ENCODE measurements around the gene IFT172.

DNA sequence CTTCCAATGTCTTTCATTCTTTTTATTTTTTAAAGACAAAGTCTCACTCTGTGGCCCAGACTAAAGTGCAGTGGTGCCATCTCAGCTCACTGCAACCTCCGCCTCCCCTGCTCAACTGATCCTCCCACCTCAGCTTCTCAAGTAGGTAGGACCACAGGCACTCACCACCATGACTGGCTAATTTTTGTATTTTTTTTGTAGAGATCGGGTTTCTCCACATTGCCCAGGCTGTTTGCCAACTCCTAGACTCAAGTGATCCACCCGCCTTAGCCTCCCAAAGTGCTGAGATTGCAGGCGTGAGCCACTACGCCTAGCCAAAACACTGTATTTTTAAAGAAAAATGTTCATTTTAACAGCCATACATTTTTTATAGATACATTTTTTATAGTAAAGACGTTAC, 19.8 kb upstream of the IFT172 start:
- TF ChIP-seq, protein P1, sequence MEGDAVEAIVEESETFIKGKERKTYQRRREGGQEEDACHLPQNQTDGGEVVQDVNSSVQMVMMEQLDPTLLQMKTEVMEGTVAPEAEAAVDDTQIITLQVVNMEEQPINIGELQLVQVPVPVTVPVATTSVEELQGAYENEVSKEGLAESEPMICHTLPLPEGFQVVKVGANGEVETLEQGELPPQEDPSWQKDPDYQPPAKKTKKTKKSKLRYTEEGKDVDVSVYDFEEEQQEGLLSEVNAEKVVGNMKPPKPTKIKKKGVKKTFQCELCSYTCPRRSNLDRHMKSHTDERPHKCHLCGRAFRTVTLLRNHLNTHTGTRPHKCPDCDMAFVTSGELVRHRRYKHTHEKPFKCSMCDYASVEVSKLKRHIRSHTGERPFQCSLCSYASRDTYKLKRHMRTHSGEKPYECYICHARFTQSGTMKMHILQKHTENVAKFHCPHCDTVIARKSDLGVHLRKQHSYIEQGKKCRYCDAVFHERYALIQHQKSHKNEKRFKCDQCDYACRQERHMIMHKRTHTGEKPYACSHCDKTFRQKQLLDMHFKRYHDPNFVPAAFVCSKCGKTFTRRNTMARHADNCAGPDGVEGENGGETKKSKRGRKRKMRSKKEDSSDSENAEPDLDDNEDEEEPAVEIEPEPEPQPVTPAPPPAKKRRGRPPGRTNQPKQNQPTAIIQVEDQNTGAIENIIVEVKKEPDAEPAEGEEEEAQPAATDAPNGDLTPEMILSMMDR (IDR thresholded peaks at IDR 0.05) = no peak
- no peak for TF ChIP-seq EP300 (IDR thresholded peaks at IDR 0.05)
- TF ChIP-seq POLR2A (IDR thresholded peaks at IDR 0.05; ENCODE audit: low read depth) = no peak
- no peak for TF ChIP-seq POLR2AphosphoS5 (IDR thresholded peaks at IDR 0.05)

Measured in esophagus muscularis mucosa (tissue), 4 donors.